ENCODE results near the gene PDE10A.

PDE10A gene

GRCh38 chr6:165383323-165383722 lies 279.7 kb downstream of the PDE10A start:
- H3K4me3 ChIP-seq (ENCODE audit: low read depth, low read length) = no peak overlapping the region
- no peak for TF ChIP-seq MAX (IDR thresholded peaks at IDR 0.05; ENCODE audit: low read depth, low read length)
- TF ChIP-seq POLR2A (IDR thresholded peaks at IDR 0.05; ENCODE audit: extremely low read depth, insufficient read length) = no peak
- no peak for TF ChIP-seq MYC (IDR thresholded peaks at IDR 0.05; ENCODE audit: low read depth, low read length)
- TF ChIP-seq CTCF (IDR thresholded peaks at IDR 0.05; ENCODE audit: low read depth, low read length) = no peak
- no peak for DNase-seq (ENCODE audit: low read depth)

GRCh38 chr6:165376100-165376499 lies 286.9 kb downstream of the PDE10A start:
- TF ChIP-seq MAX (IDR thresholded peaks at IDR 0.05; ENCODE audit: low read depth, low read length) (no peak), POLR2A (IDR thresholded peaks at IDR 0.05; ENCODE audit: extremely low read depth, insufficient read length) (no peak), CTCF (IDR thresholded peaks at IDR 0.05; ENCODE audit: low read depth, low read length) (no peak), MYC (IDR thresholded peaks at IDR 0.05; ENCODE audit: low read depth, low read length) (no peak)
- DNase-seq (ENCODE audit: low read depth) = no peak
- no peak overlapping the region for H3K4me3 ChIP-seq (ENCODE audit: low read depth, low read length)

- H3K4me3 ChIP-seq (ENCODE audit: low read depth, low read length) = no peak overlapping the region
- DNase-seq (ENCODE audit: low read depth) = no peak
- TF ChIP-seq POLR2A (IDR thresholded peaks at IDR 0.05; ENCODE audit: extremely low read depth, insufficient read length) (no peak), MYC (IDR thresholded peaks at IDR 0.05; ENCODE audit: low read depth, low read length) (no peak)
Observed at GRCh38 chr6:165365371-165365770, 297.7 kb downstream of the PDE10A start.

- no peak overlapping the region for H3K4me3 ChIP-seq (ENCODE audit: low read depth, low read length)
- DNase-seq (ENCODE audit: low read depth) = no peak
- TF ChIP-seq MAX (IDR thresholded peaks at IDR 0.05; ENCODE audit: low read depth, low read length) = no peak
Observed at GRCh38 chr6:165345700-165346099, 317.3 kb downstream of the PDE10A start.

- no peak for DNase-seq (ENCODE audit: low read depth)
- H3K4me3 ChIP-seq (ENCODE audit: low read depth, low read length) = no peak overlapping the region
- TF ChIP-seq CTCF (IDR thresholded peaks at IDR 0.05; ENCODE audit: low read depth, low read length) = no peak
- no peak for TF ChIP-seq POLR2A (IDR thresholded peaks at IDR 0.05; ENCODE audit: extremely low read depth, insufficient read length)
- no peak for TF ChIP-seq MAX (IDR thresholded peaks at IDR 0.05; ENCODE audit: low read depth, low read length)
Observed at GRCh38 chr6:165340532-165340931, 322.5 kb downstream of the PDE10A start.

- no peak for TF ChIP-seq CTCF (IDR thresholded peaks at IDR 0.05; ENCODE audit: low read depth, low read length)
- TF ChIP-seq POLR2A (IDR thresholded peaks at IDR 0.05; ENCODE audit: extremely low read depth, insufficient read length) = no peak
- TF ChIP-seq MAX (IDR thresholded peaks at IDR 0.05; ENCODE audit: low read depth, low read length) = no peak
- no peak for TF ChIP-seq MYC (IDR thresholded peaks at IDR 0.05; ENCODE audit: low read depth, low read length)
- DNase-seq (ENCODE audit: low read depth) = no peak
- H3K4me3 ChIP-seq (ENCODE audit: low read depth, low read length) = no peak overlapping the region
Observed at GRCh38 chr6:165325609-165326008, 337.4 kb downstream of the PDE10A start.

GRCh38 chr6:165321555-165322145 lies 341.4 kb downstream of the PDE10A start:
- TF ChIP-seq MAX (IDR thresholded peaks at IDR 0.05; ENCODE audit: low read depth, low read length) (no peak), CTCF (IDR thresholded peaks at IDR 0.05; ENCODE audit: low read depth, low read length) (no peak), MYC (IDR thresholded peaks at IDR 0.05; ENCODE audit: low read depth, low read length) (no peak), POLR2A (IDR thresholded peaks at IDR 0.05; ENCODE audit: extremely low read depth, insufficient read length) (no peak)
- DNase-seq (ENCODE audit: low read depth) = no peak
- H3K4me3 ChIP-seq (ENCODE audit: low read depth, low read length) = no peak overlapping the region

Data from NB4 (cell line).